H1 (cell line): Measurements from ENCODE around the gene ACSF3. TPM values are rescaled to one million over a fixed set of nuclear protein-coding genes. Genes with fewer than 3 reads are reported as not detected.

ENCODE experiments used
- CTCF ChIA-PET: fragments of 300-600 bp; sonication (Branson Sonifier 250); formaldehyde crosslinking; loops from one replicate; lab custom pipeline; 2021; ENCODE audit not compliant: partially characterized antibody; lab: Charles Lee
- POLR2A ChIA-PET: fragments of 300-600 bp; sonication (Branson Sonifier 250); formaldehyde crosslinking; loops from one replicate; lab custom pipeline; 2021; ENCODE audit warnings: inconsistent platforms; ENCODE audit not compliant: partially characterized antibody; lab: Charles Lee
- DNase-seq, 2 experiments: peaks; one replicate each; pipeline versions ENCODE4 v3.0.0 to v3.0.0-alpha.2; 2010 to 2022; ENCODE audit warnings: low spot score in 2 of 2, low read depth in 1 of 2, mixed read lengths in 1 of 2
- FAIRE-seq: peaks from 2 replicates; lab custom pipeline; 2011; peaks lifted over from hg19 to GRCh38; lab: Jason Lieb, UNC
- H2AFZ ChIP-seq: 2 replicates; pipeline ENCODE4 v1.8.1; 2012; ENCODE audit warnings: low read length, inconsistent platforms
- H2AK5ac ChIP-seq: 2 replicates; pipeline ENCODE4 v1.6.1; 2013; ENCODE audit warnings: low read depth, low read length
- H2BK120ac ChIP-seq: replicated peaks from 2 replicates; pipeline ENCODE3; 2013; ENCODE audit warnings: low read depth, low read length, inconsistent platforms
- H2BK12ac ChIP-seq: 2 replicates; pipeline ENCODE4 v1.6.1; 2013; ENCODE audit warnings: low read depth, low read length
- H2BK15ac ChIP-seq: 2 replicates; pipeline ENCODE4 v1.6.1; 2013; ENCODE audit warnings: low read length
- H2BK20ac ChIP-seq: 2 replicates; pipeline ENCODE4 v1.6.1; 2013; ENCODE audit warnings: low read length
- H2BK5ac ChIP-seq: 2 replicates; pipeline ENCODE4 v1.6.1; 2013; ENCODE audit warnings: low read depth, low read length
- H3K14ac ChIP-seq: 2 replicates; pipeline ENCODE4 v1.6.1; 2013; ENCODE audit warnings: inconsistent platforms; ENCODE audit not compliant: insufficient read length
- H3K18ac ChIP-seq: 2 replicates; pipeline ENCODE4 v1.6.1; 2013; ENCODE audit warnings: low read length; ENCODE audit errors: extremely low read depth
- H3K23ac ChIP-seq: 2 replicates; pipeline ENCODE4 v1.6.1; 2013; ENCODE audit warnings: inconsistent platforms; ENCODE audit not compliant: insufficient read length
- H3K23me2 ChIP-seq: 2 replicates; pipeline ENCODE4 v1.6.1; 2013; ENCODE audit warnings: low read depth, low read length
- H3K27ac ChIP-seq: 2 replicates; pipeline ENCODE4 v1.6.1; 2011; ENCODE audit warnings: low read depth, low read length, inconsistent platforms
- H3K27me3 ChIP-seq, 4 experiments: replicated peaks in 1 of 4; 1 replicate in 1 of 4; 2 replicates in 3 of 4; pipeline versions ENCODE4 v1.6.1 to v1.8.1; 2011 to 2013; ENCODE audit warnings: low read length in 3 of 4, mild to moderate bottlenecking in 3 of 4, inconsistent platforms in 2 of 4, mixed read lengths in 2 of 4, moderate library complexity in 1 of 4; ENCODE audit not compliant: control insufficient read depth in 3 of 4, insufficient read depth in 3 of 4; ENCODE audit errors: extremely low read depth in 1 of 4
- H3K36me3 ChIP-seq, 4 experiments: 2 replicates each; pipeline versions ENCODE4 v1.6.1 to v1.8.1; 2011 to 2013; ENCODE audit warnings: mild to moderate bottlenecking in 4 of 4, low read length in 3 of 4, moderate library complexity in 2 of 4, control low read depth in 1 of 4, inconsistent platforms in 1 of 4; ENCODE audit not compliant: insufficient read depth in 4 of 4, control insufficient read depth in 2 of 4
- H3K4ac ChIP-seq: replicated peaks from 2 replicates; pipeline ENCODE3; 2013; ENCODE audit warnings: low read length, low read depth, mixed read lengths, inconsistent platforms; ENCODE audit not compliant: insufficient read length
- H3K4me1 ChIP-seq, 4 experiments: replicated peaks in 1 of 4; 1 replicate in 1 of 4; 2 replicates in 3 of 4; pipeline versions ENCODE4 v1.6.1 to v1.8.1; 2011 to 2013; ENCODE audit warnings: low read length in 3 of 4, inconsistent platforms in 2 of 4, mixed read lengths in 1 of 4; ENCODE audit not compliant: insufficient read depth in 4 of 4, control insufficient read depth in 3 of 4
- H3K4me2 ChIP-seq, 2 experiments: 2 replicates each; pipeline versions ENCODE4 v1.6.1 to v1.8.1; 2011 to 2013; ENCODE audit warnings: low read depth in 2 of 2, low read length in 2 of 2, control low read depth in 1 of 2, inconsistent platforms in 1 of 2, mild to moderate bottlenecking in 1 of 2; ENCODE audit not compliant: insufficient read depth in 1 of 2
- H3K4me3 ChIP-seq, 4 experiments: fragments of 200-600, 300-600 bp in 1 of 4; sonication (generic), shearing (Covaris generic), sonication (Bioruptor Twin) in 1 of 4; 2 replicates each; pipeline versions ENCODE4 v1.5.1 to v1.8.1; 2011 to 2016; ENCODE audit warnings: low read length in 4 of 4, low read depth in 3 of 4, control low read depth in 2 of 4, inconsistent platforms in 2 of 4, mild to moderate bottlenecking in 2 of 4, mixed read lengths in 1 of 4, moderate library complexity in 1 of 4; ENCODE audit not compliant: insufficient read depth in 2 of 4; ENCODE audit errors: extremely low read depth in 1 of 4
- H3K56ac ChIP-seq: replicated peaks from 2 replicates; pipeline ENCODE3; 2013; ENCODE audit warnings: low read depth, mild to moderate bottlenecking, mixed read lengths, low read length, inconsistent platforms; ENCODE audit not compliant: insufficient read length
- H3K79me1 ChIP-seq: 2 replicates; pipeline ENCODE4 v1.6.1; 2013; ENCODE audit warnings: low read depth, low read length, control low read depth
- H3K79me2 ChIP-seq, 2 experiments: 2 replicates each; pipeline versions ENCODE4 v1.6.1 to v1.8.1; 2012 to 2013; ENCODE audit warnings: low read length in 2 of 2, mild to moderate bottlenecking in 2 of 2, inconsistent platforms in 1 of 2; ENCODE audit not compliant: insufficient read depth in 2 of 2, control insufficient read depth in 1 of 2
- H3K9ac ChIP-seq, 4 experiments: replicated peaks in 1 of 4; 1 replicate in 1 of 4; 2 replicates in 3 of 4; pipeline versions ENCODE4 v1.6.1 to v1.8.1; 2011 to 2013; ENCODE audit warnings: low read depth in 3 of 4, low read length in 3 of 4, control low read depth in 2 of 4, mild to moderate bottlenecking in 2 of 4, moderate library complexity in 2 of 4, inconsistent platforms in 1 of 4; ENCODE audit errors: extremely low read depth in 1 of 4
- H3K9me3 ChIP-seq, 2 experiments: 2 replicates each; pipeline versions ENCODE4 v1.6.1 to v1.8.1; 2012 to 2013; ENCODE audit warnings: mild to moderate bottlenecking in 2 of 2, moderate library complexity in 2 of 2, control low read depth in 1 of 2, inconsistent platforms in 1 of 2, low read depth in 1 of 2, low read length in 1 of 2, mixed read lengths in 1 of 2; ENCODE audit not compliant: insufficient read depth in 2 of 2
- H4K20me1 ChIP-seq, 2 experiments: replicated peaks in 1 of 2; 2 replicates each; pipeline versions ENCODE3 to v1.8.1; 2011 to 2013; ENCODE audit warnings: inconsistent platforms in 2 of 2, low read length in 2 of 2, mild to moderate bottlenecking in 1 of 2; ENCODE audit not compliant: insufficient read depth in 2 of 2, control insufficient read depth in 1 of 2
- H4K5ac ChIP-seq: 2 replicates; pipeline ENCODE4 v1.6.1; 2013; ENCODE audit warnings: low read length, low read depth, mixed read lengths, inconsistent platforms; ENCODE audit not compliant: insufficient read length
- H4K8ac ChIP-seq: 2 replicates; pipeline ENCODE4 v1.8.0; 2013; ENCODE audit warnings: mild to moderate bottlenecking, moderate library complexity, low read length, inconsistent platforms; ENCODE audit not compliant: insufficient read depth; ENCODE audit errors: extremely low read depth
- H4K91ac ChIP-seq: replicated peaks from 2 replicates; pipeline ENCODE3; 2013; ENCODE audit warnings: low read length, mixed read lengths, inconsistent platforms; ENCODE audit not compliant: insufficient read length
- BACH1 ChIP-seq: IDR thresholded peaks from 2 replicates; pipeline ENCODE4 v1.6.1; 2012; ENCODE audit warnings: low read length, improper control_type of control experiment
- EZH2 ChIP-seq: fragments of 200-600 bp; sonication (generic); IDR thresholded peaks from 2 replicates; pipeline ENCODE4 v1.7.1; 2012; ENCODE audit warnings: low read depth, mild to moderate bottlenecking, moderate library complexity, low read length, inconsistent platforms; ENCODE audit not compliant: severe bottlenecking
- FOSL1 ChIP-seq: IDR thresholded peaks from 2 replicates; pipeline ENCODE4 v1.6.1; 2011; ENCODE audit warnings: mild to moderate bottlenecking, low read depth, low read length, moderate library complexity; ENCODE audit not compliant: insufficient read depth
- GTF2F1 ChIP-seq: IDR thresholded peaks from 2 replicates; pipeline ENCODE4 v1.6.1; 2012; ENCODE audit warnings: low read depth, low read length, improper control_type of control experiment, borderline replicate concordance
- POLR2AphosphoS5 ChIP-seq: IDR thresholded peaks from 2 replicates; pipeline ENCODE4 v1.6.1; 2011; ENCODE audit warnings: low read depth, low read length
- RNF2 ChIP-seq: fragments of 200-900, 300-1000 bp; sonication (generic); IDR thresholded peaks from 2 replicates; pipeline ENCODE4 v1.7.1; 2016; ENCODE audit warnings: borderline replicate concordance, low read depth, mild to moderate bottlenecking, antibody characterized with exemption, low read length; ENCODE audit not compliant: poor library complexity, severe bottlenecking; ENCODE audit errors: missing control alignments
- SP1 ChIP-seq: IDR thresholded peaks from 2 replicates; pipeline ENCODE4 v1.6.1; 2011; ENCODE audit warnings: low read depth, low read length
- SP2 ChIP-seq: IDR thresholded peaks from 2 replicates; pipeline ENCODE4 v1.6.1; 2012; ENCODE audit warnings: mild to moderate bottlenecking, low read length, inconsistent platforms
- SUZ12 ChIP-seq: fragments of 200-600 bp; sonication (generic); IDR thresholded peaks from 2 replicates; pipeline ENCODE4 v1.6.1; 2012; ENCODE audit warnings: mild to moderate bottlenecking, inconsistent platforms, low read length, moderate library complexity, mixed read lengths
- TCF12 ChIP-seq: IDR thresholded peaks from 2 replicates; pipeline ENCODE4 v1.6.1; 2011; ENCODE audit warnings: low read depth, mild to moderate bottlenecking, low read length
- TEAD4 ChIP-seq: IDR thresholded peaks from 2 replicates; pipeline ENCODE4 v1.6.1; 2012; ENCODE audit warnings: low read depth, low read length, inconsistent platforms, mixed read lengths
- WGBS, 2 experiments: shearing (Covaris generic) in 1 of 2; methylation state at CpG; one replicate each; pipeline versions ENCODE4 v1.1.6 to v1.1.7; 2013 to 2015; ENCODE audit warnings: low lambda C conversion rate in 2 of 2, mixed read lengths in 2 of 2, inconsistent platforms in 1 of 2, low coverage in 1 of 2, missing lambda C conversion rate in 1 of 2; ENCODE audit not compliant: insufficient replicate concordance in 2 of 2, insufficient coverage in 1 of 2, insufficient read length in 1 of 2; ENCODE audit errors: extremely low coverage in 1 of 2, missing lambda C conversion rate in 1 of 2; 5-methylcytosine and 5-hydroxymethylcytosine counted together
- polyA plus RNA-seq, 7 experiments: library from polyadenylated mRNA; depleted of rRNA in 3 of 7; stranded (reverse) in 5 of 7; unstranded in 2 of 7; fragments of >200 nt in 5 of 7; fragments of 200-250 nt in 2 of 7; gene quantifications; 1 replicate in 5 of 7; 2 replicates in 1 of 7; 4 replicates in 1 of 7; pipeline versions ENCODE4 v1.2.1 to v1.2.3, GENCODE V29; 2011 to 2013; ENCODE audit warnings: missing spikeins in 2 of 7, mixed read lengths in 2 of 7
- total RNA-seq: library from RNA; stranded (reverse); fragmentation: NEBNext Ultra II Directional; extraction: Animal tissue kit (Norgen Biotek cat#: 25700); gene quantifications from 2 replicates; pipeline ENCODE4 v1.2.1, GENCODE V29; 2021

ACSF3 gene
- total and polyA plus RNA-seq, 2 of the 8 experiments (the other 6 are each of a cell fraction or from before 2014, with no cell fraction given): 15.6 to 22.9 TPM

DNA sequence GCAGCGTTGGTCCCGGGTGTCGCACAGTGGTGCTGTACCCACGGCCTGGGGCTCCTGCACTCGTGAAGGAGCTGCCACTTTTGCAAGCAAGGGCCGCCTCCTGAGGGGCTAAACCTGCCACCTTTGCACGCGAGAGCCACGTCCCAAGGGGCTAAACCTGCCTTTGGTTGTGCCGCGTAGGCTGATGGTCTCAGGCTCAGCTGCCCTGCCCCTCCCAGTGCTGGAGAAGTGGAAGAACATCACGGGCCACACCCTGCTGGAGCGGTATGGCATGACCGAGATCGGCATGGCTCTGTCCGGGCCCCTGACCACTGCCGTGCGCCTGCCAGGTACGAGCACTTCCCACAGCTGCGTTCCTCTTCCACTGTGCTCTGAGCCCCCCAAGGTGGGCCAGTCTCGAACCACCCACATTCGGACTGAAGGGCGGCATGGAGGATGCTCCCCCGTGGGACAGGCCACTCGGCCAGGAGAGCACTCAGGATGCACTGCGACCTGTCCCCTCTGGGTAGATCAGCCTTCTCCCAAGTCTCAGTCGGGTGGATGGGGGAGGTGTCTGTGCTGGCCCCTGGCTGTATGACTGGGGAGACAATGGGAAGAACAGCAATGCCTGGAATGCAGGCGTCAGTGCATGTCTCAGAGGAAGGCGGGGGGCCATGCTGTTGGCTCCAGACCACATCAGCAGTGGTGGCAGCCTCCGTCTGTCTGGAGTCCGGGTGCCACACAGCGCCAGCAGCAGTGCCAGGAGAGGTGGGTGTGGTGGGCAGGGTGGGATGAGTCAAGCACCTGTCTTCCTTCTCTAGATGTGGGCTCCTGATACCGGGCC lies 20.7 kb downstream of the ACSF3 start:
- H3K79me1 ChIP-seq: no peaks in the 10 kb centered on the region; the same call in 1 of the 2 replicates
- WGBS, 2 experiments: 83% methylated on average over 33 of the region's 33 CpGs; no CpG with 5 or more reads in 1 of the 2 experiments
- TF ChIP-seq EZH2: no peak
- TF ChIP-seq GTF2F1: no peak
- TF ChIP-seq POLR2AphosphoS5: peak; percentile 48; the same call in 1 of the 2 replicates
- TF ChIP-seq FOSL1: no peak
- 0 out of 2 replicates have a peak, but pooled peaks have one; percentile 35 for TF ChIP-seq SP1
- no peak for TF ChIP-seq SUZ12
- TF ChIP-seq RNF2: no peak
- TF ChIP-seq TEAD4: peak; percentile 96
- TF ChIP-seq TCF12: no peak
- TF ChIP-seq SP2: no peak
- no peak for TF ChIP-seq BACH1

More for the DNA sequence above, 20.7 kb downstream of the ACSF3 start:
- H4K20me1 ChIP-seq: peaks cover 0 to 7% of the 10 kb centered on the region in 2 experiments
- H2BK12ac ChIP-seq: no peak overlapping the region
- no peaks in the 10 kb centered on the region for H3K27me3 ChIP-seq
- no peak overlapping the region for H3K18ac ChIP-seq
- FAIRE-seq: no peak
- H3K23me2 ChIP-seq: no peaks in the 10 kb centered on the region
- H4K5ac ChIP-seq: no peak overlapping the region
- no peaks in the 10 kb centered on the region for H3K9me3 ChIP-seq
- no peak overlapping the region for H2BK120ac ChIP-seq
- 0 out of 2 replicates have a peak overlapping the region, but pooled peaks have one; percentile 61 for H2AK5ac ChIP-seq
- no peak overlapping the region for H2BK15ac ChIP-seq
- CTCF ChIA-PET: interaction anchor here (1.4 to 2.3 kb wide), 2 partner anchors 17 to 172 kb away, joined by 3 to 5 read pairs; no protein-coding TSS in a partner anchor
- DNase-seq: no peak
- peaks cover 0 to 10% (median 3%) of the 10 kb centered on the region in 4 experiments; a peak in 2 of 7 replicates for H3K4me1 ChIP-seq
- H3K27ac ChIP-seq: peak overlapping the region; percentile 69; the same call in 1 of the 2 replicates
- no peak overlapping the region; a peak in 2 of 7 replicates for H3K9ac ChIP-seq
- no peak overlapping the region for H3K4ac ChIP-seq
- H3K4me2 ChIP-seq: peak overlapping the region in 1 of 2 experiments; percentile 26; a peak in 1 of 4 replicates
- peak overlapping the region; percentile 42 for H4K8ac ChIP-seq
- H2BK20ac ChIP-seq: no peak overlapping the region
- H3K36me3 ChIP-seq: peaks cover 0 to 18% (median 3%) of the 10 kb centered on the region in 4 experiments; a peak in 5 of 8 replicates
- no peak overlapping the region for H2AFZ ChIP-seq
- H3K56ac ChIP-seq: no peak overlapping the region
- POLR2A ChIA-PET: interaction anchor here (1.1 to 4.0 kb wide), 3 partner anchors 10 to 20 kb away, joined by 3 to 12 read pairs (median 3); no protein-coding TSS in a partner anchor
- peak overlapping the region; percentile 56 for H2BK5ac ChIP-seq
- no peak overlapping the region for H3K23ac ChIP-seq
- H3K14ac ChIP-seq: no peak overlapping the region
- H3K4me3 ChIP-seq: no peak overlapping the region
- no peak overlapping the region for H4K91ac ChIP-seq
- no peaks in the 10 kb centered on the region; a peak in 1 of 4 replicates for H3K79me2 ChIP-seq
